MCF 10A (cell line): ENCODE measurements around the gene TNFRSF1B. TPM values are rescaled to one million over a fixed set of nuclear protein-coding genes. Genes with fewer than 3 reads are reported as not detected.

Experiments
- BruUV-seq: library from RNA; stranded (reverse); fragments of 400-500 nt; replicated peaks from 2 replicates; lab custom pipeline; 2021; lab: Mats Ljungman, UMichigan
- CTCF ChIA-PET: fragments of 300-600 bp; sonication (Branson Sonifier 250); formaldehyde crosslinking; extraction: SDS; loops from one replicate; lab custom pipeline; 2021; ENCODE audit warnings: antibody characterized with exemption, inconsistent platforms; lab: Yijun Ruan, JAX
- POLR2A ChIA-PET: fragments of 300-600, 350-650 bp; sonication (Branson Sonifier 250); formaldehyde crosslinking; extraction: SDS; loops from one replicate; lab custom pipeline; 2020; ENCODE audit warnings: antibody characterized with exemption, inconsistent platforms; lab: Yijun Ruan, JAX
- DNase-seq: peaks from one replicate; pipeline ENCODE4 v3.0.0-alpha.2; 2018; ENCODE audit not compliant: unreplicated experiment
- H3K27ac Mint-ChIP-seq: one replicate; pipeline ENCODE4 v1.8.0; 2022; ENCODE audit warnings: mild to moderate bottlenecking, low read depth, mixed read lengths; ENCODE audit not compliant: unreplicated experiment
- H3K27me3 Mint-ChIP-seq: one replicate; pipeline ENCODE4 v1.8.0; 2022; ENCODE audit warnings: mixed read lengths; ENCODE audit not compliant: insufficient read depth, unreplicated experiment
- H3K36me3 Mint-ChIP-seq: one replicate; pipeline ENCODE4 v1.8.0; 2022; ENCODE audit warnings: mild to moderate bottlenecking, moderate library complexity, mixed read lengths; ENCODE audit not compliant: insufficient read depth, unreplicated experiment
- H3K4me1 Mint-ChIP-seq: one replicate; pipeline ENCODE4 v1.8.0; 2022; ENCODE audit warnings: mixed read lengths; ENCODE audit not compliant: insufficient read depth, unreplicated experiment
- H3K4me3 Mint-ChIP-seq: one replicate; pipeline ENCODE4 v1.8.0; 2022; ENCODE audit warnings: mild to moderate bottlenecking, moderate library complexity, mixed read lengths; ENCODE audit not compliant: unreplicated experiment
- H3K9me3 Mint-ChIP-seq: one replicate; pipeline ENCODE4 v1.8.0; 2022; ENCODE audit warnings: mixed read lengths; ENCODE audit not compliant: unreplicated experiment
- CTCF ChIP-seq: fragments of 200-600 bp; IDR thresholded peaks from one replicate; pipeline ENCODE4 v1.8.0; 2022; ENCODE audit warnings: antibody characterized with exemption, mild to moderate bottlenecking; ENCODE audit not compliant: unreplicated experiment
- intact Hi-C: fragments of 100-400 bp; cut with micrococcal nuclease; formaldehyde crosslinking; loops from 2 replicates; pipeline ENCODE4 v1.14.1; 2022
- total RNA-seq: library from RNA; stranded (reverse); gene quantifications from 2 replicates; pipeline ENCODE4 v1.2.3, GENCODE V29; 2022

TNFRSF1B gene
- total RNA-seq, 1 experiment from 2014 or later, result not detected

- POLR2A ChIA-PET, result interaction anchor here (0.7 kb wide), 1 partner anchor 1056 kb away, joined by 4 read pairs; no protein-coding TSS in a partner anchor
- peaks cover under 1% of the 10 kb centered on the region for H3K27me3 Mint-ChIP-seq
Observed at GRCh38 chr1:12127206-12127810, 39.5 kb upstream of the TNFRSF1B start.

GRCh38 chr1:12128120-12128519, 38.7 kb upstream of the TNFRSF1B start:
- BruUV-seq, result no TSS peak
- Mint-ChIP-seq H3K9me3 (no peaks in the 10 kb centered on the region), H3K27me3 (no peaks in the 10 kb centered on the region), H3K36me3 (no peaks in the 10 kb centered on the region), H3K27ac (no peak overlapping the region), H3K4me1 (peaks cover 7% of the 10 kb centered on the region), H3K4me3 (no peak overlapping the region)
- CTCF ChIA-PET, result interaction anchor here (0.5 to 11.7 kb wide), 4 partner anchors 54 to 330 kb away, joined by 3 to 316 read pairs (median 4); no protein-coding TSS in a partner anchor
- TF ChIP-seq CTCF, result no peak
- POLR2A ChIA-PET, result interaction anchor here (0.7 kb wide), 1 partner anchor 1057 kb away, joined by 4 read pairs; no protein-coding TSS in a partner anchor
- DNase-seq, result no peak
- intact Hi-C loops, result no loop called here

More at GRCh38 chr1:12127206-12127810, 39.5 kb upstream of the TNFRSF1B start:
- peaks cover 4% of the 10 kb centered on the region for H3K4me1 Mint-ChIP-seq
- no peaks in the 10 kb centered on the region for H3K9me3 Mint-ChIP-seq
- no peak overlapping the region for H3K4me3 Mint-ChIP-seq
- TF ChIP-seq CTCF, result no peak
- DNase-seq, result no peak
- no TSS peak for BruUV-seq
- intact Hi-C loops, result no loop called here
- H3K36me3 Mint-ChIP-seq, result no peaks in the 10 kb centered on the region
- no peak overlapping the region for H3K27ac Mint-ChIP-seq
- CTCF ChIA-PET, result interaction anchor here (0.6 to 11.7 kb wide), 4 partner anchors 79 to 234 kb away, joined by 3 to 316 read pairs (median 4); no protein-coding TSS in a partner anchor

- DNase-seq, result no peak
- Mint-ChIP-seq H3K36me3 (no peaks in the 10 kb centered on the region), H3K27me3 (no peaks in the 10 kb centered on the region), H3K4me1 (peaks cover 7% of the 10 kb centered on the region), H3K27ac (no peak overlapping the region), H3K9me3 (no peaks in the 10 kb centered on the region), H3K4me3 (no peak overlapping the region)
- TF ChIP-seq CTCF, result no peak
- ChIA-PET CTCF (interaction anchor here (0.8 to 2.7 kb wide), 2 partner anchors 45 to 79 kb away, joined by 3 to 13 read pairs; no protein-coding TSS in a partner anchor), POLR2A (no interaction called here)
- intact Hi-C loops, result no loop called here
- no TSS peak for BruUV-seq
Observed at GRCh38 chr1:12129624-12130023, 37.2 kb upstream of the TNFRSF1B start.

GRCh38 chr1:12130466-12131130, 36.2 kb upstream of the TNFRSF1B start:
- BruUV-seq, result no TSS peak

More at GRCh38 chr1:12130466-12131130, 36.2 kb upstream of the TNFRSF1B start:
- no peak for DNase-seq
- POLR2A ChIA-PET, result interaction anchor here (0.7 kb wide), 1 partner anchor 221 kb away, joined by 3 read pairs; no protein-coding TSS in a partner anchor
- H3K9me3 Mint-ChIP-seq, result no peaks in the 10 kb centered on the region
- no peak overlapping the region for H3K27ac Mint-ChIP-seq
- CTCF ChIA-PET, result interaction anchor here (0.8 to 2.7 kb wide), 2 partner anchors 46 to 78 kb away, joined by 3 to 13 read pairs; no protein-coding TSS in a partner anchor
- H3K4me3 Mint-ChIP-seq, result no peak overlapping the region
- no peaks in the 10 kb centered on the region for H3K27me3 Mint-ChIP-seq
- no peaks in the 10 kb centered on the region for H3K36me3 Mint-ChIP-seq
- intact Hi-C loops, result no loop called here
- no peak for TF ChIP-seq CTCF
- H3K4me1 Mint-ChIP-seq, result peaks cover 7% of the 10 kb centered on the region
